LoVo (cell line): Measurements from ENCODE around the gene RPIA.
A peak's percentile ranks its signal among the peaks of the same experiment; 100 is the strongest.
"Not testable (repeated sequence)": the region's sequence is repeated elsewhere in the genome, so short reads cannot be mapped to it uniquely, and the experiment has no call there.

Source experiments
- DNase-seq: peaks from one replicate; pipeline ENCODE4 v3.0.0-alpha.2; 2016; ENCODE audit warnings: low spot score

The RPIA gene

GRCh38 chr2:88735853-88736252 lies 44.4 kb downstream of the RPIA start:
- DNase-seq: peak; percentile 4

GRCh38 chr2:88736437-88736836 lies 45.0 kb downstream of the RPIA start:
- DNase-seq: no peak

DNA sequence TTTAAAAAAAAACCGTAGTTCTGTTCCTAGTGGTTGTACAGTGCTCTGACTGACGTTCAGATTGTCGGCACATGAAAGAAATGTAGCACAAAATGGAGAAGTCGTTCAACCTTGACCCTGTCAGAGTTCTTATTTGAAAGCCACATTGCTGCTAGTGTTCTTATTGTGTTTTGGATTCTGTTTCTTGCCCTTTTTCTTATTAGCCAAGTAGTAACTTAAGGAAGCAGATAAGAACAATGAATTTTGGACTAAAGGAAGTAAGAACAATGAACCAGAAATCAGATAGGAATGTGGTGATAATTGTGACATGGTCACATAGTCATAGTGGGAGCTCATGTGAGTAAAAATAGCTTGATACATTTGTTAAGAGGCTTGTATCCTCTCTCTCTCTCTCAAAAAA lies 45.9 kb downstream of the RPIA start:
- no peak for DNase-seq

DNA sequence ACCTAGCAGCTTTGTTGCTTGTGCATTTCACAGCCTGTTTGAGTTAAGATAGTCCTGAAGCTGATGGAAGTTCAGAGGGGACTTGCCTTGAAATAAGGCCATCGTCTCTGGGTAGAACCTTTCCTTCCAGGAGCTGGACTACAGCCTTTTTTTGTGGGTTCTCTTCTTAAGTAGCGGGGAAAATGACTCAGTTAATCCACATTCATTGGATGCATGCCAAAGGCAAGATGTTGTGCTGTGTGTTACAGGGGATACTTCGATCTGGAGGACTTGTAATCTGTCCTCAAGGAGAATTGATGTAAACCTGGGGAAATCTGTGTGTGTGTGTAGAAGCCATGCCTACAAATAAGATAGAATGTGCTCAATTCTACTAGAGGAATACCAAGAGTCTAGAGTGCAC lies 46.8 kb downstream of the RPIA start:
- no peak for DNase-seq

- DNase-seq: peak; percentile 60
These were observed 48.6 kb downstream of the RPIA start for GRCh38 chr2:88739985-88740600.

- no peak for DNase-seq
These were observed 55.5 kb downstream of the RPIA start for GRCh38 chr2:88746929-88747490.

DNA sequence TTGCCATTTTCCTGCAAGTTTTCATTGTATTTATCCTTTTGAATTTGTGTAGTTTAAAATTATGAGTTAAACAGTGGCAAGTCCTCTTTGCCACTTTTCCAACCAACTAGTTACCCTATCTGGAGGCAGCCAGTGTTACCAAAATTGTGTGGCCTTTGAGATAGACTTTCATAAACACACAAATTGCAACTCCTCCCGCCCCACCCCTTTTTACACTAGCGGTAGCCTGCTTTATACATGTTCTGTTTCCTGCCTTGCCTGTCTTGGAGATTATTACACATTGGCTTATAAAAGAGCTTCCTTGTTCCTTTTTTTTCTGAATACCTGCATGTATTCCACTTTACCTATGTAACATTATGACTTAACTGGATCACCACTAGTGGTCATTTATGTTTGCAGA lies 56.5 kb downstream of the RPIA start:
- no peak for DNase-seq

- DNase-seq: no peak
These were observed 60.3 kb downstream of the RPIA start for GRCh38 chr2:88751768-88752167.

DNA sequence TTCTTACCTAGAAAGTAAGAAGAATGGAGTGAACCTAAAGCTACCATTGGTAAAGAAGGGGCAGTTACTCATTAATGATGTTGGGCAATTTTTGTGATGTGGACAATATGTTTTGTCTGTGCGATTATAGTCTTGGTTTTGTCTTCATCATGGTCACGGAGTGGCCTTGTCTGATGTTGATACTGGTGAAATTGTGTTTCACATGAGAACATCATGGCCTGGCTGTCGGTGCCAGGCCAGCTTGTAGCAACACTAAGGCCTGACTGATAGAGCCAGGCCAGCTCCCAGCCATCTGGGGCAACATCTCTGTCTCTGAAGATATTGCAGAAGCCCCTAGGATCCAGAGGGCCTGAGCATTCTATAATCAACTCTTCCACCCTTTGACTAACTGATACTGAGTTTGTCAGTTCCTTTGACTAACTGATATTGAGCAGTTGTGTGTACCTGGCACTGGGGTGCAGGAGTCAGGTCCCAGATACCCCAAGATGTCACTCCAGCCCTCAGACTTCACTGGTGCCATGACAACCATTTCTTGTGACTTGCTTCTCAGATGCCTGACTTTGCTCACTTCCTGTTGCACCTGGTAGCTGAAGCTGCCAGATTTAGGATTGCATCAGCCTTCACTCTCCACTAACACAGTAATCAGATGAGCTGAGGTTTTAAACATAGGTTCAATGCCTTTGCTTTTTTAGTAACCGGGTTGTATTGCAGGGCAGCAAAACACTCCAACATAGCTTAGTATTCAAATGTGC lies 62.5 kb downstream of the RPIA start:
- DNase-seq: no peak

GRCh38 chr2:88754585-88755320 lies 63.3 kb downstream of the RPIA start:
- DNase-seq: no peak

DNA sequence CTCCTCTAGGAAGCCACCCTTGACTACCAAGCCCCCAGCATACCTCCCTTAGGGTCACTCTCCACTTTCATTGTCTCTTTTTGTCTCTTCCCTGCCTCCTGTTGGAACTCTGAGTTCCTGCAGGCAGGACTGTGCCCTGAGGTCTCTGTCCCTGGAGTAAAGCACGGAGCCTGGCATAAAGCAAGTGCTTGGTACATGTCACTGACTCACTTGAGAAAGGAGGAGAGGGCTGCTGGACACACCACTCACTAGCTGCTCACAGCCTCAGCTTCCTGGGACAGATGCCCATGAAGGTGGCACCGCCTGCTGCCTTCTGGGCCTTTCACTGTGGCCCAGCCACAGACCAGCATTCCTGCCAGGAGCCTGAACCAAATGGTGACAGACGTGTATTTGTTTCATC lies 64.4 kb downstream of the RPIA start:
- no peak for DNase-seq

DNA sequence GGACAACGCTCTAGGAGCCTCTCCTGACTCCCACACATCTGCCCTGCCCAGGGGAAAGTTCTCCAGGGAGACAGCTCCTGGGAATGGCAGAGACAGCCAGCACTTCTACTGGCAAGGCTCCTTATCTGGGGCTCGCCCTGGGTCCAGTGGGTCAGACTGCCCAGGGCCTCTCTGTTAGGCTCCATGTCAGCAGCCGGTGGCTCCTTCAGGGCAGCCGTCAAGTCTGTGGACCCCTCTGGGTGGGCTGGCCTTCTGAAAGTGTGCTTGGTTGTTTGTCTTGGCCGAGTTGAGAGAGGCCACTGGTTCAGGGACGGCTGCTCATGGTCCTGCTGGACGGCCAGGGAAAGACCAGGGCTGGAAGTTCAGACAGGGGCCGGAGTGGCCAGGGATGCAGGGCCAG lies 65.6 kb downstream of the RPIA start:
- DNase-seq: no peak

GRCh38 chr2:88758702-88759101 lies 67.2 kb downstream of the RPIA start:
- DNase-seq: not testable (repeated sequence)

DNA sequence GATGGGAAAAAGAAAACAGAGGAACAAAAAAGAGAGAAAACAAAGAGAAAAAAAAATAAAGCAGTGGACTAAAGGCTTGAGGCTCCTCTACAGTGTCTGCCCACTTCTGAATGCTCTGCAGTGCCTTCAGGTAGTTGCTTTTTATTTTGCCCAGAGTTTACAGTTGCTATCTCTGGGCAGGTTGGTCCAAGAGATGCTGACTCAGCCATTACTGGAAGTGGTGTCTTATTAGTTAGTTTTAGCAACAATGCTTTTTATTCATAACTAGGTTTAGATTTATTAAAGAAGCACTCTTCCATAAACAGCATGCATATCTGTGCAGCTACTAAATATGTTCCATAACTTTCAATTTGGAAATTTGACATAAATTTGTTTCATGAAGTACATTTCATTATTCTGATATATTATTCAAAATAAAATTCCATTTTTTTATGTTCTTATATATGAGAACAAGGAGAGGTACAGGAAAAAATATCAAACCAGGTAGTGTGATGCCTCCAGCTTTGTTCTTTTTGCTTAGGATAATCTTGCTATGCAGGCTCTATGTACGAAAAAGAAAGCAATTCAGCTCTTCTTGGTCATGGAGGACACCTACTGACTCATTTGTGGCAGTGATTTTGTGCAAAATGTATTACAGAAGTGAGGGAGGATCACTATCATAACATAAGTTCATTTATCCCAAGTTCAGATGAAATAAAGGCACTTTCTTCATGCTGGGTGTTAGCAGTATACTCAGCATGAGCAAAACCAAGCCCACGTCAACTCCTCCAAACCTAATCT lies 69.5 kb downstream of the RPIA start:
- no peak for DNase-seq

DNA sequence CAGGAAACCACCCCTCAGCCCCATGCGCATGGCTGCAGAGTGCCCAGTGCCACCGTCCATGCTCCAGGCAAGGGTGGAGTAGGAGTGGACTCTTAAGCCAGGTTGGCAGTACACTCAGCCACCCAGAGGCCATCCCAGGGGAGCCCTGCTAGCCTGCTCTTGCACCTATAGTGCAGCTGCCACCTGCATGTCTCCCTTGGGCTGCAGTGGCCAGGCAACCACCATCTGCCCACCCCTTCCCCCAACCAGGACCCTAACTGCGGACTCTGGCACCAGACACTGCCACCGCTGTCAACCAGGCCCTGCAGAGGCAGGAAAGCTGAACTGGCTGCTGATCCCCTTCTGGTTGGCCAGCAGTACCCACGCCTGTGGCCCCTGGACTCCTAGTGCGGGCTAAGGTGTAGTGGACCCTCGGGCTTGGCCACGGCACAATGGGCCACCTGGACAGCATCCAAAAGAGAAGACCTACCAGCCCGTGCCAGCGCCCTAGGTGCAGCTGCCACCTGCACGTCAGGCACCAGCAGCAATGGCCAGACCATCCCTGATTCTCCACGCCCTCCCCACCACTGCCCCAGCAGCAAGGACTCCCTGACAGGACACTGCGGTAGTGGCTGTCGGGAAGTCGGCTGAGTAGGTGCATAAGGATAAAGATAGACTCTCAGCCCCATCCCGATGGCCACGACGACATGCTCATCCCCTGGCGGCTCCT lies 72.8 kb downstream of the RPIA start:
- DNase-seq: no peak

DNA sequence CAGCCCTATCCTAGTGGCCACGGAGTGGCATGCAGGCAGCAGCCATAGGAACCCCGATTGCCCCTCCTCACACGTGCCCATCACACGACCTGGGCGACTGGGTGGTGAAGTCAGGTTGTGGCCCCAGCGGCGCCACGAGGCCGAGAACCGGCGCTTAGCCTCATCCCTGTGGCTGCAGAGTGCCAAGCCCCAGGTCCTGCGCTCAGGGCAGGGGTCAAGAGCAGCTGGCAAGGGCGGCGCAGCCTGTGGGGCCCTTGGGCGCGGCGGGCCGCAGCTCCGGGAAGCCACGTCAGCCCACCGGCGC lies 73.3 kb downstream of the RPIA start:
- no peak for DNase-seq

DNA sequence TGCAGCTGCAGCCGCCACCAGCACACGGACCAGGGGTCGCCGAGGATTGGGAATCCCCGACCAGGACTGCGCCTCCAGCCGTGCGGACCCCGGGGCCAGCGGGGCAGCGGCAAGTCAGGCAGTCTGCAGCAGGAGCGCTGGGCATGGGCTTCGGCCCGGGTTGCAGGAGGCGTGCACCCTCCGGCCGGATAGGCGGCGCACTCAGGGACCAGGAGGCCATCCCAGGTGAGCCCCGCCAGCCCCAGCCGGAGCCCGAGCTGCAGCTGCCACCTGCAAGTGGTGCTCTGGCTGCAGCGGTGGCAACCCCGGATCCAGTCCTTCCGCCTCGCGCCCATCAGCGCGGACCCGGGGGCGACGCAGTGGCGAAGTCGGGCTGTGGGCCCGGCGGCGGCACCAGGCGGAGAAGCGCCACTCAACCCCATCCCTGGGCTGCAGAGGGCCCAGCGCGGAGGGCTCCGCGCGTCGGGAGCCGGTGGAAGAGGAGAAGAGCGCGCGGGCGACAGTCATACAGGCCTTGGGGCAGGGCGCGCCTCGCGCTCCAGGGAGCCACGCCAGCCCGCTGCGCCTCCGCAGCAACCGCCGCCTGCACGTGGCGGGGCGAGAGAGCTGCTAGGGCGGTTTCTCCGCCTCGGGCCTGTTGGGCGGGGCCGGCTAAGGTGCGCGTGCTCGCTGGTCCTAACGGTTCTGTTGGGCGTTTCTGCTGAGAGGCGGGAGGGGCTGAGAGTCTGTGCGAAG lies 73.8 kb downstream of the RPIA start:
- no peak for DNase-seq

DNA sequence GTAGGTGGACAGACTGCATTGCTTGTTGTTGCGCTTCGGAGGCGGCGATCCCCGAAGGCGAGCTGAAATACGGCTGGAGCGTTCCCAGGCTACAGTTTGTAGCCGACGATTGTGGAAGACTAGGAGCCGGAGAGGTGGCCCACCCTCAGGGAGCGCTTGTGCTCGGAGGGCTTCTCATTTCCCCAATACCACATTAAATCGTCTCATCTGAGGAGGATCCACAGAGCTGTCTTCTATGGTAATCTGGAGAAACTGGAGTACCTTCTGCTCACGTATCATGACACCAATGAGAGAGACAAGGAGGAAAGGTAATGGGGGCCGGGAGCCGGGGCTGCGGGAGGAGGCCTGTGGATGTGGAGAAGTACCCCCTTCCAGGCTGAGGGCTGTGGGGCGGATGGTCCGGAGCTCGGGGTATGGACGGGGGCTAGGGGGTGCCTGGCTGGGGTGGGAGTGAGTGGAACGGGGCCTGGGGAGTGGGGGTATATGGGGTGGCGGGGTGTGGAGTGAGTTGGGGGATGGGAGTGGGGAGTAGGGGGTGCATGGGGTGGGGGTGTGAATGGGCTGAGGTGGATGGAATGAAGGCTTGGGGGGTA lies 74.5 kb downstream of the RPIA start:
- DNase-seq: not testable (repeated sequence)

GRCh38 chr2:88770016-88770415 lies 78.5 kb downstream of the RPIA start:
- no peak for DNase-seq

- not testable (repeated sequence) for DNase-seq
These were observed 82.0 kb downstream of the RPIA start for GRCh38 chr2:88773233-88774028.
